CD4-positive, alpha-beta T cell (primary cell): Measurements from ENCODE around the gene SORCS2. TPM values are rescaled to one million over a fixed set of nuclear protein-coding genes. Genes with fewer than 3 reads are reported as not detected.

Experiments used
- ATAC-seq: fragments of 200-7000 bp; cut with Tn5 transposase; one replicate; pipeline ENCODE4 v1.10.0; 2022; ENCODE audit warnings: mild to moderate bottlenecking; ENCODE audit not compliant: poor library complexity
- CTCF ChIA-PET: fragments of 350-600 bp; sonication (Branson Sonifier 250); formaldehyde crosslinking; loops from one replicate; lab custom pipeline; 2021; ENCODE audit warnings: antibody characterized with exemption, inconsistent platforms; lab: Charles Lee
- POLR2A ChIA-PET: fragments of 350-600 bp; sonication (Branson Sonifier 250); formaldehyde crosslinking; loops from one replicate; lab custom pipeline; 2021; ENCODE audit warnings: antibody characterized with exemption, inconsistent platforms; lab: Charles Lee
- DNase-seq, 14 experiments: peaks; one replicate each; pipeline ENCODE4 v3.0.0-alpha.2; 2013 to 2020; ENCODE audit warnings: mixed read lengths in 2 of 14
- H3K27ac ChIP-seq, 2 donors: one replicate each; pipeline versions ENCODE4 v1.5.1 to v1.7.0; 2013; ENCODE audit warnings: low read length in 2 of 2, low read depth in 1 of 2, mild to moderate bottlenecking in 1 of 2
- H3K27me3 ChIP-seq, 2 experiments: 1 replicate in 1 of 2; 2 replicates in 1 of 2; pipeline versions ENCODE4 v1.6.1 to v1.7.0; 2013; ENCODE audit warnings: low read length in 2 of 2, control low read depth in 1 of 2, mild to moderate bottlenecking in 1 of 2, moderate library complexity in 1 of 2; ENCODE audit not compliant: insufficient read depth in 2 of 2, control insufficient read depth in 1 of 2
- H3K36me3 ChIP-seq: one replicate; pipeline ENCODE4 v1.6.1; 2013; ENCODE audit warnings: low read length, control low read depth; ENCODE audit not compliant: insufficient read depth
- H3K4me1 ChIP-seq: one replicate; pipeline ENCODE4 v1.6.1; 2013; ENCODE audit warnings: low read length, control low read depth; ENCODE audit not compliant: insufficient read depth
- H3K4me3 ChIP-seq: one replicate; pipeline ENCODE4 v1.5.1; 2013; ENCODE audit warnings: mild to moderate bottlenecking, low read length, moderate library complexity
- H3K9me3 ChIP-seq, 2 experiments: 1 replicate in 1 of 2; 2 replicates in 1 of 2; pipeline versions ENCODE4 v1.6.1 to v1.7.0; 2013; ENCODE audit warnings: low read length in 2 of 2, mild to moderate bottlenecking in 2 of 2, control low read depth in 1 of 2, moderate library complexity in 1 of 2; ENCODE audit not compliant: control insufficient read depth in 1 of 2, insufficient read depth in 1 of 2
- H3K27ac Mint-ChIP-seq: one replicate; pipeline ENCODE4 v1.8.0; 2020; ENCODE audit warnings: mixed read lengths
- H3K27me3 Mint-ChIP-seq: one replicate; pipeline ENCODE4 v1.8.0; 2021; ENCODE audit warnings: mixed read lengths
- H3K36me3 Mint-ChIP-seq: one replicate; pipeline ENCODE4 v1.8.0; 2021; ENCODE audit warnings: low read depth, mixed read lengths
- H3K4me1 Mint-ChIP-seq: one replicate; pipeline ENCODE4 v1.8.0; 2021; ENCODE audit warnings: low read depth, mixed read lengths
- H3K4me3 Mint-ChIP-seq: one replicate; pipeline ENCODE4 v1.8.0; 2020; ENCODE audit warnings: mild to moderate bottlenecking, mixed read lengths
- H3K9me3 Mint-ChIP-seq: one replicate; pipeline ENCODE4 v1.8.0; 2020; ENCODE audit warnings: mixed read lengths
- CTCF ChIP-seq: fragments of 200-600 bp; IDR thresholded peaks from one replicate; pipeline ENCODE4 v1.8.0; 2022; ENCODE audit warnings: antibody characterized with exemption, mild to moderate bottlenecking
- intact Hi-C, 2 experiments: fragments of 100-400 bp; cut with DNase I in 1 of 2; cut with micrococcal nuclease in 1 of 2; formaldehyde crosslinking; loops; one replicate each; pipeline versions ENCODE4 v1.15.1 to v1.9.0; 2023 to 2025; cut with DNase I, micrococcal nuclease
- total RNA-seq, 174 experiments: library from RNA in 2 of 174; stranded (reverse) in 2 of 174; gene quantifications; one replicate each; pipeline ENCODE4 v1.2.3 and lab custom pipeline; 2021 to 2026

The SORCS2 gene
- total RNA-seq, 2 experiments from 2014 or later: not detected

GRCh38 chr4:7338876-7339623 lies 146.7 kb downstream of the SORCS2 start:
- ATAC-seq (no peak), DNase-seq (no peak)
- Mint-ChIP-seq H3K36me3 (no peaks in the 10 kb centered on the region), H3K4me1 (no peaks in the 10 kb centered on the region), H3K4me3 (no peak overlapping the region), H3K27ac (no peak overlapping the region), H3K9me3 (no peaks in the 10 kb centered on the region), H3K27me3 (peaks cover 3% of the 10 kb centered on the region)
- POLR2A ChIA-PET: no interaction called here
- Histone ChIP-seq H3K9me3 (peaks cover 0 to 52% of the 10 kb centered on the region in 2 experiments), H3K27me3 (no peaks in the 10 kb centered on the region), H3K27ac (no peak overlapping the region), H3K36me3 (no peaks in the 10 kb centered on the region), H3K4me3 (no peak overlapping the region), H3K4me1 (no peaks in the 10 kb centered on the region)
- no peak for TF ChIP-seq CTCF
- intact Hi-C loops: no loop called here
- CTCF ChIA-PET: no interaction called here

GRCh38 chr4:7339751-7340552 lies 147.6 kb downstream of the SORCS2 start:
- Histone ChIP-seq H3K4me3 (no peak overlapping the region), H3K9me3 (peaks cover 0 to 61% of the 10 kb centered on the region in 2 experiments), H3K27me3 (no peaks in the 10 kb centered on the region), H3K4me1 (no peaks in the 10 kb centered on the region), H3K27ac (no peak overlapping the region), H3K36me3 (no peaks in the 10 kb centered on the region)
- no peaks in the 10 kb centered on the region for H3K9me3 Mint-ChIP-seq
- H3K4me3 Mint-ChIP-seq: no peak overlapping the region
- intact Hi-C loops: no loop called here
- no peak overlapping the region for H3K27ac Mint-ChIP-seq
- TF ChIP-seq CTCF: no peak
- CTCF ChIA-PET: no interaction called here
- no peak for DNase-seq
- H3K36me3 Mint-ChIP-seq: no peaks in the 10 kb centered on the region
- no peaks in the 10 kb centered on the region for H3K4me1 Mint-ChIP-seq
- peaks cover 3% of the 10 kb centered on the region for H3K27me3 Mint-ChIP-seq
- POLR2A ChIA-PET: no interaction called here
- ATAC-seq: no peak

- Mint-ChIP-seq H3K9me3 (no peaks in the 10 kb centered on the region), H3K27me3 (peaks cover 3% of the 10 kb centered on the region)
Measured at GRCh38 chr4:7340553-7341433, 148.5 kb downstream of the SORCS2 start.

More at GRCh38 chr4:7340553-7341433, 148.5 kb downstream of the SORCS2 start:
- ChIA-PET POLR2A (no interaction called here), CTCF (no interaction called here)
- ATAC-seq (no peak), DNase-seq (no peak)
- peaks cover 0 to 61% of the 10 kb centered on the region in 2 experiments for H3K9me3 ChIP-seq
- H3K27ac ChIP-seq: no peak overlapping the region
- intact Hi-C loops: no loop called here
- no peaks in the 10 kb centered on the region for H3K4me1 ChIP-seq
- no peak for TF ChIP-seq CTCF
- H3K27me3 ChIP-seq: no peaks in the 10 kb centered on the region
- Mint-ChIP-seq H3K36me3 (no peaks in the 10 kb centered on the region), H3K4me1 (no peaks in the 10 kb centered on the region), H3K4me3 (no peak overlapping the region), H3K27ac (no peak overlapping the region)
- H3K4me3 ChIP-seq: no peak overlapping the region
- H3K36me3 ChIP-seq: no peaks in the 10 kb centered on the region
